Tongue (tissue), 2 donors: ENCODE measurements around the gene FAM124A. TPM values are rescaled to one million over a fixed set of nuclear protein-coding genes. Genes with fewer than 3 reads are reported as not detected.
A peak's percentile ranks its signal among the peaks of the same experiment; 100 is the strongest.
"Not testable (repeated sequence)": the region's sequence is repeated elsewhere in the genome, so short reads cannot be mapped to it uniquely, and the experiment has no call there.

Source experiments
- DNase-seq: peaks from one replicate; pipeline ENCODE4 v3.0.0-alpha.2; 2015
- total RNA-seq: library from RNA; depleted of rRNA; stranded (reverse); fragments of >200 nt; gene quantifications from one replicate; pipeline ENCODE4 v1.2.3, GENCODE V29; 2014

The FAM124A gene
- total RNA-seq, 1 donor from 2014 or later: 2.1 TPM

GRCh38 chr13:51270623-51271415, 48.6 kb downstream of the FAM124A start:
- DNase-seq: no peak

- DNase-seq: no peak
These were observed 49.4 kb downstream of the FAM124A start for GRCh38 chr13:51271528-51272085.

GRCh38 chr13:51275101-51275500, 52.9 kb downstream of the FAM124A start:
- DNase-seq: peak; percentile 27

- DNase-seq: no peak
These were observed 54.4 kb downstream of the FAM124A start for GRCh38 chr13:51276636-51277035.

GRCh38 chr13:51277928-51278327, 55.7 kb downstream of the FAM124A start:
- DNase-seq: no peak

GRCh38 chr13:51278426-51279130, 56.4 kb downstream of the FAM124A start:
- DNase-seq: no peak

- DNase-seq: no peak
These were observed 58.3 kb downstream of the FAM124A start for GRCh38 chr13:51280379-51280940.

GRCh38 chr13:51282322-51282721, 60.1 kb downstream of the FAM124A start:
- DNase-seq: no peak

- not testable (repeated sequence) for DNase-seq
These were observed 60.7 kb downstream of the FAM124A start for GRCh38 chr13:51282923-51283322.

GRCh38 chr13:51283371-51283770, 61.2 kb downstream of the FAM124A start:
- no peak for DNase-seq

- DNase-seq: no peak
These were observed 62.1 kb downstream of the FAM124A start for GRCh38 chr13:51284339-51284738.

- DNase-seq: peak; percentile 88
These were observed 64.2 kb downstream of the FAM124A start for GRCh38 chr13:51286135-51287002.

GRCh38 chr13:51287758-51288157, 65.6 kb downstream of the FAM124A start:
- no peak for DNase-seq

- DNase-seq: not testable (repeated sequence)
These were observed 66.1 kb downstream of the FAM124A start for GRCh38 chr13:51288254-51288653.

GRCh38 chr13:51291341-51291740, 69.1 kb downstream of the FAM124A start:
- no peak for DNase-seq

GRCh38 chr13:51292000-51292565, 69.9 kb downstream of the FAM124A start:
- DNase-seq: peak; percentile 51

GRCh38 chr13:51297556-51297955, 75.4 kb downstream of the FAM124A start:
- no peak for DNase-seq

GRCh38 chr13:51298812-51299211, 76.6 kb downstream of the FAM124A start:
- DNase-seq: no peak

GRCh38 chr13:51303063-51303552, 80.9 kb downstream of the FAM124A start:
- DNase-seq: no peak

- no peak for DNase-seq
These were observed 81.7 kb downstream of the FAM124A start for GRCh38 chr13:51303882-51304281.

- DNase-seq: no peak
These were observed 83.2 kb downstream of the FAM124A start for GRCh38 chr13:51305271-51305967.
